ENCODE data around the gene AKAP7.
"Not testable (repeated sequence)": the region's sequence is repeated elsewhere in the genome, so short reads cannot be mapped to it uniquely, and the experiment has no call there.

Gene AKAP7

GRCh38 chr6:131251590-131252199, 116.4 kb downstream of the AKAP7 start:
- FAIRE-seq, result no peak

GRCh38 chr6:131255434-131255833, 120.2 kb downstream of the AKAP7 start:
- no peak for DNase-seq (ENCODE audit: low spot score)
- no peak for FAIRE-seq

More at GRCh38 chr6:131251590-131252199, 116.4 kb downstream of the AKAP7 start:
- DNase-seq (ENCODE audit: low spot score), result no peak

GRCh38 chr6:131255911-131256310, 120.6 kb downstream of the AKAP7 start:
- no peak for FAIRE-seq
- no peak for DNase-seq (ENCODE audit: low spot score)

- FAIRE-seq, result no peak
- no peak for DNase-seq (ENCODE audit: low spot score)
Observed at GRCh38 chr6:131257104-131257503, 121.8 kb downstream of the AKAP7 start.

- no peak for DNase-seq (ENCODE audit: low spot score)
- FAIRE-seq, result no peak
Observed at GRCh38 chr6:131258010-131258652, 122.9 kb downstream of the AKAP7 start.

- peak; percentile 22 for DNase-seq (ENCODE audit: low spot score)
- FAIRE-seq, result peak; percentile 21
Observed at GRCh38 chr6:131258816-131259476, 123.7 kb downstream of the AKAP7 start.

GRCh38 chr6:131260960-131261359, 125.7 kb downstream of the AKAP7 start:
- not testable (repeated sequence) for DNase-seq (ENCODE audit: low spot score); FAIRE-seq

- no peak for DNase-seq (ENCODE audit: low spot score)
Observed at GRCh38 chr6:131262060-131262459, 126.8 kb downstream of the AKAP7 start.

GRCh38 chr6:131265939-131266338, 130.7 kb downstream of the AKAP7 start:
- no peak for DNase-seq (ENCODE audit: low spot score)

More at GRCh38 chr6:131262060-131262459, 126.8 kb downstream of the AKAP7 start:
- no peak for FAIRE-seq

GRCh38 chr6:131268303-131268702, 133.0 kb downstream of the AKAP7 start:
- DNase-seq (ENCODE audit: low spot score), result no peak
- no peak for FAIRE-seq

More at GRCh38 chr6:131265939-131266338, 130.7 kb downstream of the AKAP7 start:
- no peak for FAIRE-seq

GRCh38 chr6:131269565-131270391, 134.5 kb downstream of the AKAP7 start:
- no peak for DNase-seq (ENCODE audit: low spot score)
- no peak for FAIRE-seq

- FAIRE-seq (no peak), DNase-seq (ENCODE audit: low spot score) (no peak)
Observed at GRCh38 chr6:131270534-131270933, 135.3 kb downstream of the AKAP7 start.

- DNase-seq (ENCODE audit: low spot score) (no peak), FAIRE-seq (no peak)
Observed at GRCh38 chr6:131275273-131275672, 140.0 kb downstream of the AKAP7 start.

- FAIRE-seq (no peak), DNase-seq (ENCODE audit: low spot score) (no peak)
Observed at GRCh38 chr6:131277591-131277990, 142.3 kb downstream of the AKAP7 start.

GRCh38 chr6:131281471-131282270, 146.4 kb downstream of the AKAP7 start:
- no peak for FAIRE-seq
- no peak for DNase-seq (ENCODE audit: low spot score)

GRCh38 chr6:131282365-131282764, 147.1 kb downstream of the AKAP7 start:
- FAIRE-seq (no peak), DNase-seq (ENCODE audit: low spot score) (no peak)

GRCh38 chr6:131283466-131284175, 148.4 kb downstream of the AKAP7 start:
- DNase-seq (ENCODE audit: low spot score) (no peak), FAIRE-seq (no peak)

- FAIRE-seq, result no peak
- no peak for DNase-seq (ENCODE audit: low spot score)
Observed at GRCh38 chr6:131285548-131285947, 150.3 kb downstream of the AKAP7 start.

GRCh38 chr6:131286469-131287040, 151.3 kb downstream of the AKAP7 start:
- DNase-seq (ENCODE audit: low spot score) (no peak), FAIRE-seq (no peak)

GRCh38 chr6:131288214-131288613, 152.9 kb downstream of the AKAP7 start:
- DNase-seq (ENCODE audit: low spot score) (no peak), FAIRE-seq (no peak)

Measured in RCC 7860 (cell line).